Dedifferentiated amniotic fluid mesenchymal stem cell (primary cell): Measurements from ENCODE around the gene FOXP1.
"Not testable (repeated sequence)": the region's sequence is repeated elsewhere in the genome, so short reads cannot be mapped to it uniquely, and the experiment has no call there.

Experiments used
- DNase-seq: peaks from one replicate; pipeline ENCODE4 v3.0.0-alpha.2; 2016; ENCODE audit errors: extremely low spot score

FOXP1 gene

DNA sequence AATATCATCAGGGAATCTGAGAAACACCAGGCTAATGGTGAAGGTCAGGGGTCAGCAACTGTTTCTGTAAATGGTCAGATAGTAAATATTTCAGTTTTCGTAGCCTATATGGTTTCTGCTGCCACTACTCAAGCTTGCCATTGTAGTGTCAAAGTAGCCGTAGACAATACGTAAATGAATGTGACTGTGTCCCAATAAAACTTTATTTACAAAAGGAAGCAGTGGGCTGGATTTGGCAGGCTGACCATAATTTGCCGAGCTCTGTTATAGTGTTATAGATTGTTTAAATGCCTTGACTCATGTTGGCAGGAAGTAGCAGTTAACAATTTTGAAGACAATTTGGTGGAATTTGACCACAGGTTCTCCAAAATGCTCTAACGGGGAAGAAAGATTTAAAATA lies 548.2 kb downstream of the FOXP1 start:
- no peak for DNase-seq

DNA sequence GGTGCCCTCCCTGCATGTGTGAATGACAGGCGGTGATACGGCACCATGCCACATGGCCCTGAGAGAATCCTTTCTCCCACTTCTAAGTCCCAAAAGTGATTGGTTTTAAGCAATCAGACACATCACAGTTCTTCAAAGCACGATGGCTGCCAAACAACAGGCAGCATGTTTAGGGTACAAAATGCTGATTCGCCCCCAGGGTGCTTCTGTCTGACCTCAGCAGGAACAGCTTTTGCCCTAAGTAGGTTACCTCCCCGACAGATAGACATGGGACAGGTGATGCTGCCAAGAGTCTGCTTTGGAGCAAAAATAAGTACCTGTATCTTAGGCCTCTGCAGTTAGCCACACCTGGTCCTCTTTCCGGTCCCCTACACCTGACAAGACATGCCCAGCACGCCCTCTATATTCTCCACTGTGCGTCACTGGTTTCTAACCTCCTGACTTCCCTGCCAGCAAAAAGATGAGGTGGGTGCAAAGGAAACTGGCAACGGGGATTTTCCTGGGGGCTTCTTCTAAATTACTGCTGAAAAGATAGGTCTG lies 549.8 kb downstream of the FOXP1 start:
- DNase-seq: no peak

DNA sequence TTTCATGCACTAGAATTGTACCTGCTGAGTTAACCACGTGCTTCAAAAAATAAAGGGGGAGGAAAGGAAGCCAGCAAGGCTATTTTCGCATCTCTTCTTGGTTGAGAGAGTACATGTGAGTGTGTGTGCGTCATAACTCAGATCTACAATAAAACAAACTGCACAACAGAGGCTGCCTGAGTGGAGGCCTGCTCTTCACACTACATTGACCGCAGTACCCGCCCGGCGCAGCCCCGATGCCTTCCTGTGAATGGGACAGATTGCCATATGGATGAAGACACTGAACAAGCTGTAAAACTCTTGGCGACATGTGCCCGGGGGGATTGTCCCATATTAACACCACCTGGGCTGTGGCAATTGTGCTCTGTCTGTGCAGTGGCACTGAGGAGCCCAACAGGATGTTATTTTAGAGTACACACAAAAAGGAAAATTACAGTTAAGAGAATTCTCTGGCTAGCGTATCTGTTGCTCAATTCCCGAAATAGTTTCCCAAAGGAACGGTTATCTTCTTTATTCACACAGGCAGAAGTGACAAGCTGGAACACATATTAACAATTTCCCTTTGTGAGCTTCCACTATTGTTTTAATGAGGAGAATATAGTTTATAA lies 551.5 kb downstream of the FOXP1 start:
- no peak for DNase-seq

DNA sequence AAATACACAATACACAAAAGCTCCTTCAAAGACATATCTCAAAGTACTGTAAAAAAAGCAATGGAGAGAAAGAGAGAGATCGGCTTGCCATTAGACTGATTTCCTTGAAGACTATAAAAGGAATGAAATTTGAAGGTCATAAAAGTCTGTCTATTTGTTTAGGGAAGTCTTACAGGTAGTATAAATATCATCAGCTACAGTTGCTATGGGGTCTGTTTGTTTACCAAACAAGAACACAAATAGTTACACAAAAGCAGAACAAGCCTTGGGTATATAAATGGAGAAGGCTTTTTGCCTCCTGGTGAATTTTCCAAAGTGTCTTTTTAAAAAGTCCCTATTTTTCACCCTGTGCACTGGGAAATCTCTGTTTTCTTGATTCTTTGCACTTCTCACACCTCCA lies 552.3 kb downstream of the FOXP1 start:
- DNase-seq: no peak

DNA sequence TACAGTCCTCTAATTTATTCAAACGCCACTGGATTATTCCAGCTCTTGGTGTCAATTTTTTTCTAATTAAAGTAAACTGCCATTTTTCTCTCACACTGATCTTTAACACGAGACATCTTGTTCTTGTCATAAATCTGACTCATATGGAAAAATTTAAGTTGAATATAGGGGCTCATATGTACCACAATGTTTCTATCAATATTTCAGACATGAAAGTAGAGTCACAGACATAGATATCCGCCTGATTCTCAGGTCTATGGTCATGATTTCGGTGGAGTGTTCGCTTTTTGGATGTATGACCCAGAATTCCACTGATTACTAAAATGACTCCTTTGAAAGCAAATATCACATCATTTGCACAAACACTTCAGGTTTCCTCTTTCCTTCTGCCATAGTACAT lies 552.8 kb downstream of the FOXP1 start:
- no peak for DNase-seq

DNA sequence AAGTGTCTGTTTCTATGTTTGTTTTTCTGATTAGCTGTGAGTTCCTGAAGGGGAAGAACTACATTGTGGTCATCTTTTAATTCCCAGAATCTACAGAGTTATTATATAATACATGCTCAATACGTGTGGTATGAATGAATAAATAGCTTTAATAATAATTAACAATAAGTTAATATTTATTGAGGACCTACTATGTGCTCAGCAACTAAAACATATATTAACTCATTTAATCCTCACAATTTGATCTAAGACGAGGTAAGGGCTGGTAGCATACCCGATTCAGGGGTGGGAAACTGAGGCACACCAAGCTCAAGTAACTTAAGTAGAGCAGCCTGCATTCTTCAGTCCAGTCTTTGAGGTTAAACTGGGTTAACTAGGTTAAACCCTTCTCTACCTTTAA lies 553.8 kb downstream of the FOXP1 start:
- DNase-seq: no peak

DNA sequence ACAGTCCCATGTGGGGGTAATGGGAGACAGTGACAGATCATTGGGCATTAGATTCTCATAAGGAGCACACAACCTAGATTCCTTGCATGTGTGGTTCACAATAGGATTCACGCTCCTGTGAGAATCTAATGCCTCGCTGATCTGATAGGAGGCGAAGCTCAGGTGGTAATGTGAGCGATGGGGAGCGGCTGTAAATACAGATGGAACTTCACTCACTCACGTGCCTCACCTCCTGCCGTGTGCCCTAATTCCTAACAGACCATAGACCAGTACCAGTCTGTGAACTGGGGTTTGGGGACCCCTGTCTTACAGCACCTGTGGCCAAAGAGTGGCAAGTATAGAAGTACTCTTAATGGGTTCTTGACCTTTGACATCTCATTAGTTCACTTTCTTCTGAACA lies 554.7 kb downstream of the FOXP1 start:
- no peak for DNase-seq

DNA sequence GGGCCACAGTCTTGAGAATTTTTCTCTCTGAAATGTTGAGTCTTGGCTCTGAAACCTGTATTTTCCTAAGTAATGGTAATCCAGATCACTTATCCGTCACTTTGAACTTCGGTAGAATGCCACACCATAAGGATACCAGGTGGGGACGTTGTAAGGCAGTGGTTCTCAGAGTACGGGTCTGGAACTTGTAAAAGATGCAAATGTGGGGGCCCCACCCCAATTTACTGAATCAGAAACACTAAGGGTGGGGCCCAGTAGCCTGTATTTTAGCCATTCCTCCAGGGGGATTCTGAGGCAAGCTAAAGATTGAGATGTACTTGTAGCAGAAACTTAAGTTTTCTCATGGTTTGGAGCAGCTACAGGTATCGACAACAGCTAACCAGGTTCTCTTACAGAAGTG lies 555.3 kb downstream of the FOXP1 start:
- DNase-seq: no peak

DNA sequence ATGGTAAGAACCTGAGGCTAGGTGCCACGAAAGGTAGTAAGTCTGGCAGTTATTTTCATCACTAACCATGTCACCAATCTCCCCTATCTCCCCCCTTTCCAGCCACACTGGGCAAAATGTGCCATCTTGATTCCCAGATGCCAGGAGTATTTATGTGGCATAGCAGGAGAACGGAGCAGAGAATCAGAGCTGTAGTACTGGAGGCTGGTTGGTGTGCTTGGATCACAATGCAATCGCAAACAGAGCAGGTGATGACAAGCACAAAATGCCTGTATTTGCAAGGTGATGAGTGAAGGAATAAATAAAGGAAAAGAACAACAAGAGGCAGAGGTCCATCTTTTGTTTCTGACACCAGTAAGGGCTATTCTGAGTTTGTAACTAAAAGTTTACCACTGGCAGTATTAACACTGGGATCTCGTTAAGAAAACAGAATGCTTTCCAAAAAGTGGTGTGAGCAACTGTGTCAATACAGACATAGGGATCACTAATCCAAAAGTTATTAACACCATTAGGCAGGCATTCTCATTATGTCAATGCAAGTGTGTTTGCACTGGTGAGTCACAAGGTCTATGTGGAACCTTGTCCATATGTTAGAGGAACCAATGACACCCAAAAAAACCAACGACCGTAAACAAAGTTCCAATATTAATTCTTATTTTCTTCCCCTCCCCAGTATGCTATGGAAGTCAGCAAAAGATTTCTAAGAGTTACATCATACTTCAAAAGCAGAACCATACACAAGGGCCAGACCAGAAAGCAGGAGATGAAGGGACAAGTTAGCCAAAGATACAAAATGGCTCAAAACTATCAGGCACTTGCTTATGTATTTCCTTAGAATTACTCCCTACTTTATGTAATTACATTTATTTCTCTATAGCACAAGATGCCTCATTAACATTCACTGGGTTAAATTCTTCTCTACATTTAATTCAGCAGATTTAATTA lies 556.6 kb downstream of the FOXP1 start:
- DNase-seq: peak; percentile 45

DNA sequence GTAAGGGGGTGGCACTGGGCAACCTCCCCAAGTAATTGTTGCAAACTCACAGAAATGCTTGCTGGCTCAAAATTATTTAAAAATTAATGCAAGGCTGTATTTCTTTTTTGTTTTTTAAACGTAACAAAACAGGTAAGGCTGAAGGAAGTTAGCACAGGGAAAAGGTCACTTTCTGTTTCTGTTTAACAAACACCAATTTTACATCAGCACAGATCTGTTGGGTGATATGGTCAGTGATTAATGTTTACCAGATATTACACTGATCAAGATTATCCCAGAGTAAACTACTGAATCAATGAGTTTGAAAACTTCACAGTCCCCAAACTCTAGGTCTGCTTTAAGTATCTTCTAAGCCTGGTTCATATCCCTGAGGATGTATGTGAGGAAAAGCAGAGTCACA lies 558.0 kb downstream of the FOXP1 start:
- no peak for DNase-seq

DNA sequence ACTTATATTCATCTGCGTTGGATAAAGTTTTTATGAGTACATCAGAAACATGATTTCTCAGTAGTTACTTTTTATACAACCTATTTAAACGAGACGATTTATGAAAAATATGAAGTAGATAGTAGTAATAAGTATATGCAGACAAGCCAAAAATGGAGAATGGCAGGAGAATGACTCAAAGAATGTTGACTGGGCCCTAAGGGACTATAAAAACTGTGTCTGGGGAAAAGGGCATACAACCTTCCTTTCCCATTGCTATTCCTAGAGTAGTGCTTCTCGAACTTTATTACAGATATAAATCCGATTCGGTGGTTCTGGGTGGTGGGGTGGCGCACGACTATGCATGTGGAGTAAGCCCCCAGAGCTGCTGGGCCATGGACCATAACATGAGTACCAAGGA lies 558.5 kb downstream of the FOXP1 start:
- DNase-seq: no peak

DNA sequence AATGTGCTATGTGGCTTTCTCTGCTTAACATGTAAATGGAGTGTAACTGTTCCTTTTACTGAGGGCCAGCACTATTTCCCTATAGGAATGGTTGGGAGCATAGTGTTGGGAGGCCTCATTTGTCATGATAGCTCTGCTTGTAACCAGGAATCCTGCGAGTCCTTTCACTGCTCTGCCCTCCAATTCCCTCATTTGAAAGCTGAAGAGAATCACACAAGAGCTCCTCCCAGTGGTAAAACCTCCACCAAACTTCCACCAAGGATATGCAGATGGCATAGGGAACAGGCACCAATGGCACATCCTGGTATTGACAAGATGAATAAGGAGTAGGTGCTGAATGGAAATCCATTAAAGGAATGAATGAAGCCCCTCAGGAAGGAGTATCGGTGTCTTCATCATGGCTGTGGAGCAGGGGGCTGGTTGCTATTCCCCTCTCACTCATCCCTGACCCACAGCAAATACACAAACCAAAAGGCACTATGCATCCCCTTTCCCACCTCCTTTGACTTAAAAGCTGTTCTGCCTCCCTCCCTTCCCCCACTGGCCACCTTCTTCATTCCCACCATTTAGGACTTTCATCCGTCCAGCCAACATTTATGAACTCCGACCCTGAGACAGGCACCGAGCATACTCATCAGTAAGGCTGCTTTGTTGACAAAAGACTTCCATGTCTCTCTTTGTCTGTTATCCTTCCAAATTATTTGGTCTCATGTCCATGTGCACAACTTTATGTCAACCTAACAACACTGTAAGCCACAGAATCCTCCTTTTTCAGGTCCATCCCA lies 560.8 kb downstream of the FOXP1 start:
- DNase-seq: no peak

DNA sequence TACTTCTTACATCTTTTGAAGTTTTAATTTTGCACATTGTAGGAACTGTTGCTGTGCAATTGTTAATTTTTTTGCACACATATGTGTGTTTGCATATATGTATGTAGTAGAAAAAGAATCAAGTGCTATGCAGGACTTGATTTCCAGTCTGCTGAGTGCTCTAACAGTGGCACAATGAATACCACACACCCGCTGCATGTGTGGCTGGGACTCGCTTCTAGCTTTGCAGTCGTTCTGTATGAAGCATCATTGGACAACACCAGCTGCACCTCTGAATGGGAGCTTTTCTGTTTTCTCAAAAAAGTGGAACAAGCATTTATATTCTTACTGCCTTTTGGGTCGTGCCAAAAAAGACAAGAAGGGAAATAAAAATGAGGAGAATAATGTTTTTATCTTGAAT lies 564.7 kb downstream of the FOXP1 start:
- DNase-seq: no peak

DNA sequence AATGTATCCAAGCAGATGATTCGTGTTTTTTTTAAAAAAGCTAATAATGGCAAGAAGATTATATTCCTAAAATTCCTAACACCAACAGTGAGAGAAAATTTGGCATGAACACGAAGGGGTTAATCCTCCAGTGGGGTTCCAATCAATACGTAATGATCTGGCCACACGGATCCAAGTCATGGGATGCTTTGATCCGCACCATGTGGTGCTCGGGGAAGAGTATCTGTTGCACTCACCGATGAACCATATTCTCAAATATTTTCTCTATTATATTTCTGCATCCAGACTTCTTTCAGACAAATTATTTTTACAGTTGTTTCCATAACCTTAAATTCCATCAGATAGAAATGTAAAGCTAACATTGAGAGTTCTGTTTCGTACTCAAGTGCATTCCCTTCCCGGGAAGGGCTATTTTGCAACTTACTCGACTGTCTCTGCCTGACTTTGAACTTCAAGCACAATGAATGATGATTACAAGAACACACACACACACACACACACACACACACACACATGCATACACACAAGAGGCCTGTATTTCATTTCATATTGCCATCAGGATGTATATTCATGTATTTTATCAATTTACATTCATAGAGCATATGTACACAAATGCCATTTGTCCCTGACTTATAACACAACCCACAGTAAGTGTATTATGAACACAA lies 567.2 kb downstream of the FOXP1 start:
- no peak for DNase-seq

DNA sequence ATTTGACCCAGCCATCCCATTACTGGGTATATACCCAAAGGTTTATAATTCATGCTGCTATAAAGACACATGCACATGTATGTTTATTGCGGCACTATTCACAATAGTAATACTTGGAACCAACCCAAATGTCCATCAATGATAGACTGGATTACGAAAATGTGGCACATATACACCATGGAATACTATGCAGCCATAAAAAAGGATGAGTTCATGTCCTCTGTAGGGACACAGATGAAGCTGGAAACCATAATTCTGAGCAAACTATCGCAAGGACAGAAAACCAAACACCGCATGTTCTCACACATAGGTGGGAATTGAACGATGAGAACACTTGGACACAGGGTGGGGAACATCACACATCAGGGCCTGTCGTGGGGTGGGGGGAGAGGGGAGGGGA lies 568.9 kb downstream of the FOXP1 start:
- not testable (repeated sequence) for DNase-seq

DNA sequence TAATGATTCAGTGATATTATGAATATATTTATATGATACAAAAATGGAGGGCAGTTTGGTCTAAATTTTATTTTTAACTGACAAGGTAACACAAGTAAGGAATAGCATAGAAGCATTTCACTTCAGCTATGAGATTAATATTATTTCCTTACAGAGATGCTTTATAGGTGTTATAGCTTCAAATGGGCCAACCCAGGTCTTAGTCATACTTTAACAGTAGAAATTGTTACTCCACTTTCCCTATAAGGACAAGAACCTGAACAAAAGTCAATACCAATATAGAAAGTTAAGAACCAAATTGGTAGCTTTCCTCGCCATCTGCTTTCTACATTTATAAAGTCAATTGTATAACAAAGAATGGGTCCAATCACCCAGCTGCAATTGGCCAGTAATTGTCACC lies 570.6 kb downstream of the FOXP1 start:
- DNase-seq: no peak

DNA sequence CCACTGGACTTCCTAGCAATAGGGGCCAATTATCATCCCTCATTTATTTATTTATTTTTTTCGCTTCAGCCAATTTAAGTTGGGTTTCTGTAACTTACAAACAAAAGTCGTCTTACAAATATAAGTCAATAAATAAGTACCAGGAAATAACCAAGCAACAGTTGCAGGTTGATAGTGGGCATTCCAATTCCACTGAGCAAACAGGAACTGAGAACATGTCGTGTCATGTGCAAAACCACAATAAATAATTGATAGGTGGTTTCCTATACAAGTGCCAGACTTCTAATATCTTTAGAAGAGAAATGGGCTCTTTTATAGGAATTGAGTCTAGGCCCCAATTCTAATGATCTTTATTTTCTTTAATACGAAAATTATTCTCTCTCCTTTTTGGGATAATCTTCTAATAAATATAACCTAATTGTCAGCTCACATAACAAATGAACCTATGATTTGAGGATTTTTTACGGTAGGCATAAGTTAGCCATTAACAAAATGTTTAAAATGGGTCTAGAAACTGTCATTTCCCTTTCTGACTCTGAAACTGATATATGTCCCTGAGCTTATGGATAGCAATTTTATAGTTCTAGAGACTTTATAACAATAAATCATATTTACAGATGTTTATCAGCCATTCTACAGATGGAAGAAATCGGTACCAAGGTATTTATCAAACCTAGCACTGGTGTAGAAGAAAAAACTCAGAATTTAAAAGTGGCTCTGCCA lies 571.8 kb downstream of the FOXP1 start:
- DNase-seq: no peak

DNA sequence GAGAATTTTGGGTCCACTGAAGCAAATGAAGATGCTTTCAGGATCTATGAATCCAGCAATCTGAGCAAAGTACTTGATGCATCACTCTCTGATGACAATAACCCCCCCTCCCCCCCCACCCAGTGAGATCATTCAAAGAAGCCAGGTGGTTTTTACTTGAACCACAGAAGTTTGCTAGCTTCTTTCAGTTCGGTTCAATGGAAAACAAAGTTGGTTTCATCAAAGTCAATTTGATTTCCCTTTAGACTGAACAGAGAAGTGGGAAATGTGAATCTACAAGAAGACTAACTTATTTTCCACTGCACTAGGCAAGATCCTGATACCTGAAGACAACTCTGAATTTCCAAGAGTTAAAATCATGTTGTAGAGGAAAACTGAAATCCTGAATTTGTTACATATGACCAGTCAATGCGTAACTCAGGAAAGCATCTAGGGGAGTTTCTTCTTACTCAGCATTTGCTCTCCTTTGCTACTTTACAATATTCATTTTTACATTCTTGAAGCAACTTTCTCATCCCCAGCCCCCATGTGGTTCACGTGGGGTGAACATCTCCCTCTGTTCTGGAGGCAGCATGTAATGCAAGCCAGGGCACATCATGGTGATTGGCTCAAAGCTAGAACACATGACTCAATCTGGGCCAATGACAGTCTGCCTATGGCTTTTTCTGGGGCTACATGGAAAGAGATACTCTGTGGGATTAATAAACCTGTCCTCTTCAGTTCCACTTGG lies 572.6 kb downstream of the FOXP1 start:
- no peak for DNase-seq

DNA sequence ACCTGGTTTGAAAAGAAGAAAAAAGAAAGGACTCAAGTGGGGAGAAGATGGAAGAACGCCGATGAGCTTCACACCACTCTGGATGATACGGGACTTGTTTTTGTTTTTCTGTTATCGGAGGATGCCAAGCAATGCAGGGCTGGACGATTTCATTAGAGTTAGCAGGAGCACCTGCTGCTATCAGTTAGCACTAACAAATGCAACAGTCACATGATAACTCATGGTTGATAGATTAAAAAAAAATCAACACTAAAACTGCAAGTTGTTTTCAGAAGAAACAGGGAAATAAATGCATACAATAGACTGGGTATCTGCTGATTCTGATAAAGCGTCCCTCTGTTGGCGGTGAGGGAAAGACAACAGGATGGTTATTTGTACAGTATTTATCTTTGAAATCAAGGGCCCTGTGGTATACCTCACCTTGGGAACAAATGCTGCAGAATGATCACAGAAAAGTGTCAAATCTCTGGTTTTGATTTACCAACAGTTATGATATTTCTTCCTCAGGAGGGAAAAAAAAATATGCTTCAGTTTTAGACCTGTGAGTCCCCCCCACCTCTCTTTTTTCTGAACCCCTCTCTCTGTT lies 575.1 kb downstream of the FOXP1 start:
- DNase-seq: no peak
